GM23338 (cell line): ENCODE measurements around the gene NFXL1. TPM values are rescaled to one million over a fixed set of nuclear protein-coding genes. Genes with fewer than 3 reads are reported as not detected.

Source experiments
- ATAC-seq: fragments of 200-7000 bp; cut with Tn5 transposase; 3 replicates; pipeline ENCODE4 v1.9.1; 2020
- DNase-seq: peaks from one replicate; pipeline ENCODE4 v3.0.0-alpha.2; 2015; ENCODE audit warnings: low spot score
- H2AFZ ChIP-seq: fragments of 200-600 bp; sonication (generic); 2 replicates; pipeline ENCODE4 v1.8.0; 2016; ENCODE audit warnings: antibody characterized with exemption, mild to moderate bottlenecking, moderate library complexity
- H3F3A ChIP-seq: fragments of 200-600 bp; sonication (generic); replicated peaks from 2 replicates; pipeline ENCODE4 v1.8.0; 2017; ENCODE audit warnings: antibody characterized with exemption, mixed run types, low read depth
- H3K27ac ChIP-seq: fragments of 200-600 bp; sonication (generic); 2 replicates; pipeline ENCODE4 v1.6.1; 2016; ENCODE audit warnings: low read depth
- H3K27me3 ChIP-seq: fragments of 200-600 bp; sonication (generic); 2 replicates; pipeline ENCODE4 v1.8.0; 2016; ENCODE audit warnings: mild to moderate bottlenecking, mixed run types, moderate library complexity; ENCODE audit not compliant: insufficient read depth
- H3K36me3 ChIP-seq: fragments of 200-600 bp; sonication (generic); 2 replicates; pipeline ENCODE4 v1.8.0; 2016; ENCODE audit warnings: mild to moderate bottlenecking; ENCODE audit not compliant: insufficient read depth
- H3K4me1 ChIP-seq: fragments of 200-600 bp; sonication (generic); 2 replicates; pipeline ENCODE4 v1.8.0; 2016; ENCODE audit warnings: mild to moderate bottlenecking, moderate library complexity; ENCODE audit not compliant: insufficient read depth
- H3K4me2 ChIP-seq: fragments of 200-600 bp; sonication (generic); 2 replicates; pipeline ENCODE4 v1.7.1; 2017; ENCODE audit warnings: mixed run types
- H3K4me3 ChIP-seq: fragments of 200-600 bp; sonication (generic); 2 replicates; pipeline ENCODE4 v1.6.1; 2016; ENCODE audit warnings: mixed run types
- H3K79me2 ChIP-seq: fragments of 200-600 bp; sonication (generic); replicated peaks from 2 replicates; pipeline ENCODE4 v1.8.0; 2017; ENCODE audit warnings: mild to moderate bottlenecking; ENCODE audit not compliant: insufficient read depth
- H3K9me2 ChIP-seq: fragments of 200-600 bp; sonication (generic); 2 replicates; pipeline ENCODE4 v1.8.0; 2017; ENCODE audit not compliant: insufficient read depth
- H4K20me1 ChIP-seq: fragments of 200-600 bp; sonication (generic); replicated peaks from 2 replicates; pipeline ENCODE4 v1.8.0; 2017; ENCODE audit warnings: mild to moderate bottlenecking; ENCODE audit not compliant: insufficient read depth
- H3K27ac Mint-ChIP-seq: 2 replicates; pipeline ENCODE4 v1.8.0; 2020; ENCODE audit warnings: inconsistent platforms, mild to moderate bottlenecking, moderate library complexity, mixed read lengths
- H3K27me3 Mint-ChIP-seq: 3 replicates; pipeline ENCODE4 v1.8.0; 2022; ENCODE audit warnings: low read depth, mild to moderate bottlenecking, moderate library complexity, mixed read lengths, inconsistent platforms; ENCODE audit not compliant: insufficient read depth, poor library complexity
- H3K36me3 Mint-ChIP-seq: 3 replicates; pipeline ENCODE4 v1.8.0; 2021; ENCODE audit warnings: low read depth, mild to moderate bottlenecking, inconsistent platforms, moderate library complexity, mixed read lengths
- H3K4me1 Mint-ChIP-seq: 3 replicates; pipeline ENCODE4 v1.8.0; 2020; ENCODE audit warnings: mild to moderate bottlenecking, inconsistent platforms, mixed read lengths
- H3K4me3 Mint-ChIP-seq: 3 replicates; pipeline ENCODE4 v1.8.0; 2021; ENCODE audit warnings: moderate library complexity, mild to moderate bottlenecking, inconsistent platforms, mixed read lengths
- H3K9me3 Mint-ChIP-seq: 3 replicates; pipeline ENCODE4 v1.8.0; 2020; ENCODE audit warnings: moderate library complexity, mild to moderate bottlenecking, inconsistent platforms, mixed read lengths
- CREB1 ChIP-seq: fragments of 250-450 bp; sonication (Bioruptor Pico); IDR thresholded peaks from 2 replicates; pipeline ENCODE4 v1.5.0; 2020; ENCODE audit warnings: low read depth, mild to moderate bottlenecking, moderate library complexity
- ETS1 ChIP-seq: IDR thresholded peaks from 2 replicates; pipeline ENCODE4 v1.6.1; 2016; ENCODE audit warnings: antibody characterized with exemption
- EZH2 ChIP-seq: fragments of 200-600 bp; sonication (generic); IDR thresholded peaks from one replicate; pipeline ENCODE4 v1.8.0; 2017; ENCODE audit warnings: antibody characterized with exemption, mild to moderate bottlenecking, low read depth; ENCODE audit not compliant: unreplicated experiment
- EZH2phosphoT487 ChIP-seq: fragments of 200-600 bp; sonication (generic); IDR thresholded peaks from one replicate; pipeline ENCODE4 v1.8.1; 2018; ENCODE audit warnings: antibody characterized with exemption; ENCODE audit not compliant: unreplicated experiment
- JUNB ChIP-seq: IDR thresholded peaks from one replicate; pipeline ENCODE4 v1.6.1; 2016; ENCODE audit warnings: antibody characterized with exemption; ENCODE audit not compliant: unreplicated experiment
- NANOG ChIP-seq: IDR thresholded peaks from 2 replicates; pipeline ENCODE4 v1.6.1; 2016; ENCODE audit warnings: antibody characterized with exemption, borderline replicate concordance
- POLR2AphosphoS5 ChIP-seq: IDR thresholded peaks from 2 replicates; pipeline ENCODE4 v1.6.1; 2016; ENCODE audit warnings: antibody characterized with exemption, low read depth
- REST ChIP-seq: IDR thresholded peaks from one replicate; pipeline ENCODE4 v1.6.1; 2018; ENCODE audit warnings: antibody characterized with exemption; ENCODE audit not compliant: unreplicated experiment
- STAT1 ChIP-seq: IDR thresholded peaks from one replicate; pipeline ENCODE4 v1.6.1; 2016; ENCODE audit warnings: antibody characterized with exemption; ENCODE audit not compliant: unreplicated experiment
- polyA plus RNA-seq: library from polyadenylated mRNA; unstranded; fragments of >200 nt; fragmentation: Nextera tagmentation; extraction: Ambion mirVana; gene quantifications from 2 replicates; pipeline ENCODE4 v1.2.1, GENCODE V29; 2016
- total RNA-seq: library from RNA; depleted of rRNA; stranded (reverse); fragments of >200 nt; shearing (Covaris generic); gene quantifications from 2 replicates; pipeline ENCODE4 v1.2.3, GENCODE V29; 2014

NFXL1 gene
- total and polyA plus RNA-seq, 2 experiments from 2014 or later: 19.4 to 31.7 TPM

- TF ChIP-seq REST (no peak), STAT1 (no peak), NANOG (no peak)
Measured at GRCh38 chr4:47829438-47829837, 84.9 kb downstream of the NFXL1 start (continued).

- Mint-ChIP-seq H3K27me3 (peaks cover 2% of the 10 kb centered on the region), H3K27ac (no peak overlapping the region), H3K36me3 (0 out of 3 replicates have a peak, but pooled peaks cover under 1% of the 10 kb centered on the region), H3K4me3 (no peak overlapping the region), H3K9me3 (peaks cover under 1% of the 10 kb centered on the region; the same call in 2 of the 3 replicates), H3K4me1 (peaks cover 6% of the 10 kb centered on the region)
- ATAC-seq (no peak), DNase-seq (no peak)
- Histone ChIP-seq H3F3A (no peaks in the 10 kb centered on the region), H3K79me2 (no peaks in the 10 kb centered on the region), H3K36me3 (no peaks in the 10 kb centered on the region), H3K4me3 (no peak overlapping the region), H3K4me2 (no peak overlapping the region), H4K20me1 (no peaks in the 10 kb centered on the region), H3K27ac (no peak overlapping the region), H2AFZ (no peak overlapping the region), H3K27me3 (no peaks in the 10 kb centered on the region), H3K4me1 (no peaks in the 10 kb centered on the region), H3K9me2 (peaks cover 3% of the 10 kb centered on the region; the same call in 1 of the 2 replicates)
- TF ChIP-seq JUNB (no peak), CREB1 (CRISPR knock-in tag) (no peak), EZH2phosphoT487 (no peak), REST (no peak), STAT1 (no peak), EZH2 (no peak), POLR2AphosphoS5 (no peak), NANOG (no peak), ETS1 (no peak)
Measured at GRCh38 chr4:47827343-47828047, 86.9 kb downstream of the NFXL1 start.
